Activated CD4-positive, CD25-positive, alpha-beta regulatory T cell treated with anti-CD3 and anti-CD28 coated beads, Interleukin-2, amount 50 U/mL, for 72 hours (primary cell): Measurements from ENCODE around the gene AADACL4.
"Not testable (repeated sequence)": the region's sequence is repeated elsewhere in the genome, so short reads cannot be mapped to it uniquely, and the experiment has no call there.

Source experiments
- DNase-seq: peaks from one replicate; pipeline ENCODE4 v3.0.0; 2021

The AADACL4 gene

GRCh38 chr1:12630946-12631530, 12.8 kb upstream of the AADACL4 start:
- DNase-seq = no peak

GRCh38 chr1:12631571-12631970, 12.3 kb upstream of the AADACL4 start:
- DNase-seq = no peak

- no peak for DNase-seq
Measured at GRCh38 chr1:12634156-12634555, 9.7 kb upstream of the AADACL4 start.

GRCh38 chr1:12634696-12635202, 9.1 kb upstream of the AADACL4 start:
- no peak for DNase-seq

GRCh38 chr1:12636098-12636950, 7.6 kb upstream of the AADACL4 start:
- no peak for DNase-seq

- DNase-seq = no peak
Measured at GRCh38 chr1:12637693-12638092, 6.2 kb upstream of the AADACL4 start.

- no peak for DNase-seq
Measured at GRCh38 chr1:12640237-12640957, 3.5 kb upstream of the AADACL4 start.

GRCh38 chr1:12640958-12641272, 3.0 kb upstream of the AADACL4 start:
- DNase-seq = no peak

- no peak for DNase-seq
Measured at GRCh38 chr1:12643079-12643478, 806 bp upstream of the AADACL4 start.

GRCh38 chr1:12644237-12644636, 352 bp downstream of the AADACL4 start:
- DNase-seq = no peak

GRCh38 chr1:12644829-12645228, 944 bp downstream of the AADACL4 start:
- DNase-seq = no peak

- DNase-seq = not testable (repeated sequence)
Measured at GRCh38 chr1:12645401-12645800, 1.5 kb downstream of the AADACL4 start.

GRCh38 chr1:12648741-12649140, 4.9 kb downstream of the AADACL4 start:
- DNase-seq = no peak

GRCh38 chr1:12649971-12650421, 6.1 kb downstream of the AADACL4 start:
- no peak for DNase-seq

- no peak for DNase-seq
Measured at GRCh38 chr1:12654004-12654567, 10.2 kb downstream of the AADACL4 start.

- DNase-seq = no peak
Measured at GRCh38 chr1:12654657-12655056, 10.8 kb downstream of the AADACL4 start.

- no peak for DNase-seq
Measured at GRCh38 chr1:12656575-12656974, 12.7 kb downstream of the AADACL4 start.

GRCh38 chr1:12657060-12657884, 13.4 kb downstream of the AADACL4 start:
- DNase-seq = no peak

- not testable (repeated sequence) for DNase-seq
Measured at GRCh38 chr1:12657885-12658512, 14.1 kb downstream of the AADACL4 start.

- DNase-seq = peak; percentile 72
Measured at GRCh38 chr1:12658531-12659453, 14.9 kb downstream of the AADACL4 start.
